HepG2 (cell line): ENCODE results near the gene FBXL13. TPM values are rescaled to one million over a fixed set of nuclear protein-coding genes. Genes with fewer than 3 reads are reported as not detected.

ENCODE experiments used
- BCL3 ChIP-seq: sonication (generic); formaldehyde crosslinking; IDR thresholded peaks from 2 replicates; pipeline ENCODE4 v1.5.1; 2020; ENCODE audit warnings: mild to moderate bottlenecking, missing genetic modification reagents, moderate library complexity
- BRD4 ChIP-seq: sonication (generic); formaldehyde crosslinking; IDR thresholded peaks from 2 replicates; pipeline ENCODE4 v1.4.0; 2020; ENCODE audit warnings: missing genetic modification reagents
- CBX2 ChIP-seq, 2 experiments: fragments of 200-600 bp in 1 of 2; sonication (generic); formaldehyde crosslinking in 1 of 2; IDR thresholded peaks; 2 replicates each; pipeline versions ENCODE4 v1.7.0 to v1.8.1; 2018 to 2022; ENCODE audit warnings: low read depth in 2 of 2, low read length in 1 of 2, mild to moderate bottlenecking in 1 of 2, missing genetic modification reagents in 1 of 2
- DNMT3B ChIP-seq: conservative IDR thresholded peaks from 2 replicates; pipeline ENCODE4 v1.6.1; 2016; ENCODE audit warnings: missing biosample characterization, control low read depth
- FOXC1 ChIP-seq: sonication (generic); formaldehyde crosslinking; IDR thresholded peaks from 2 replicates; pipeline ENCODE4 v1.8.0; 2022; ENCODE audit warnings: mild to moderate bottlenecking, missing genetic modification reagents, borderline replicate concordance
- HCFC1 ChIP-seq: fragments of 150-350 bp; IDR thresholded peaks from 2 replicates; pipeline ENCODE4 v1.6.1; 2014; ENCODE audit warnings: low read depth, low read length
- LCORL ChIP-seq, 2 experiments: fragments of 450-650 bp in 1 of 2; sonication (generic) in 1 of 2; formaldehyde crosslinking in 1 of 2; IDR thresholded peaks; 2 replicates each; pipeline versions ENCODE4 v1.5.0 to v1.6.1; 2017 to 2020; ENCODE audit warnings: antibody characterized with exemption in 1 of 2, missing genetic modification reagents in 1 of 2
- MAX ChIP-seq: IDR thresholded peaks from 2 replicates; pipeline ENCODE4 v1.6.1; 2012; ENCODE audit warnings: inconsistent platforms
- MED8 ChIP-seq: sonication (generic); formaldehyde crosslinking; IDR thresholded peaks from 2 replicates; pipeline ENCODE4 v1.8.1; 2023; ENCODE audit warnings: mild to moderate bottlenecking, missing genetic modification reagents; ENCODE audit not compliant: insufficient replicate concordance
- PBX2 ChIP-seq: IDR thresholded peaks from 2 replicates; pipeline ENCODE4 v1.6.1; 2016; ENCODE audit warnings: control low read depth
- PHB2 ChIP-seq: fragments of 450-650 bp; IDR thresholded peaks from 2 replicates; pipeline ENCODE4 v1.6.1; 2018; ENCODE audit not compliant: partially characterized antibody
- POLR2AphosphoS2 ChIP-seq: IDR thresholded peaks from 2 replicates; pipeline ENCODE4 v1.6.1; 2011; ENCODE audit warnings: low read depth, low read length, improper control_type of control experiment
- PRMT3 ChIP-seq: sonication (generic); formaldehyde crosslinking; IDR thresholded peaks from 2 replicates; pipeline ENCODE4 v1.8.1; 2022; ENCODE audit warnings: low read depth, mild to moderate bottlenecking, moderate library complexity, missing genetic modification reagents, borderline replicate concordance
- SIX1 ChIP-seq: sonication (generic); formaldehyde crosslinking; IDR thresholded peaks from 2 replicates; pipeline ENCODE4 v1.4.0; 2020; ENCODE audit warnings: missing genetic modification reagents, borderline replicate concordance
- TARDBP ChIP-seq: sonication (generic); formaldehyde crosslinking; IDR thresholded peaks from 2 replicates; pipeline ENCODE4 v1.8.0; 2022; ENCODE audit warnings: mild to moderate bottlenecking, missing genetic modification reagents
- ZBTB37 ChIP-seq: sonication (generic); formaldehyde crosslinking; IDR thresholded peaks from 2 replicates; pipeline ENCODE4 v1.4.0; 2020; ENCODE audit warnings: mild to moderate bottlenecking, missing genetic modification reagents
- ZFY ChIP-seq: sonication (generic); formaldehyde crosslinking; IDR thresholded peaks from 2 replicates; pipeline ENCODE4 v1.4.0; 2020; ENCODE audit warnings: missing genetic modification reagents
- ZNF17 ChIP-seq: sonication (generic); formaldehyde crosslinking; IDR thresholded peaks from 2 replicates; pipeline ENCODE4 v1.5.0; 2020; ENCODE audit warnings: mild to moderate bottlenecking, missing genetic modification reagents
- ZUFSP ChIP-seq: sonication (generic); formaldehyde crosslinking; IDR thresholded peaks from 2 replicates; pipeline ENCODE4 v1.9.0; 2021; ENCODE audit warnings: missing genetic modification reagents, mild to moderate bottlenecking, borderline replicate concordance
- polyA plus RNA-seq, 8 experiments: library from polyadenylated mRNA; depleted of rRNA in 3 of 8; stranded (reverse) in 7 of 8; unstranded in 1 of 8; fragments of >200 nt; fragmentation: Illumina TruSeq in 4 of 8; extraction: Trizol in 4 of 8; gene quantifications; 2 replicates each; pipeline versions ENCODE4 v1.2.1 to v1.2.3, GENCODE V29; 2011 to 2016; ENCODE audit warnings: low read depth in 4 of 8, missing spikeins in 1 of 8, mixed read lengths in 1 of 8; ENCODE audit not compliant: insufficient read depth in 1 of 8
- total RNA-seq, 5 experiments: library from RNA; depleted of rRNA; stranded (reverse); fragments of >200 nt; fragmentation: Illumina TruSeq; extraction: Trizol; gene quantifications; 2 replicates each; pipeline ENCODE4 v1.2.3, GENCODE V29; 2016; ENCODE audit warnings: low read depth in 1 of 5

FBXL13 gene
- total and polyA plus RNA-seq, 2 of the 13 experiments (the other 11 are each of a cell fraction or from before 2014, with no cell fraction given), result 0.24 to 0.77 TPM

GRCh38 chr7:102991540-102992214, 82.9 kb downstream of the FBXL13 start (continued):
- no peak for TF ChIP-seq ZUFSP (CRISPR knock-in tag)
- TF ChIP-seq ZNF17, result no peak
- TF ChIP-seq TARDBP (CRISPR knock-in tag), result no peak
- TF ChIP-seq BCL3 (CRISPR knock-in tag), result no peak
- TF ChIP-seq BRD4, result no peak
- no peak for TF ChIP-seq PBX2 (CRISPR knock-in tag)
- TF ChIP-seq MED8 (CRISPR knock-in tag), result no peak
- no peak for TF ChIP-seq CBX2 (IDR thresholded peaks at IDR 0.05; ENCODE audit: low read depth, low read length)
- no peak for TF ChIP-seq CBX2 (CRISPR knock-in tag; IDR thresholded peaks at IDR 0.05; ENCODE audit: low read depth)
- TF ChIP-seq POLR2AphosphoS2, result no peak
- TF ChIP-seq LCORL (IDR thresholded peaks at IDR 0.05), result no peak
- no peak for TF ChIP-seq LCORL (CRISPR knock-in tag; IDR thresholded peaks at IDR 0.05)
- TF ChIP-seq PHB2, result no peak
- TF ChIP-seq ZBTB37, result no peak
- TF ChIP-seq SIX1, result no peak
- no peak for TF ChIP-seq MAX
- TF ChIP-seq HCFC1, result no peak
- TF ChIP-seq PRMT3 (CRISPR knock-in tag), result no peak
- no peak for TF ChIP-seq FOXC1 (CRISPR knock-in tag)
- TF ChIP-seq DNMT3B, result 0 out of 2 replicates have a peak, but pooled peaks have one; percentile 48
- TF ChIP-seq ZFY, result no peak
